Inflammatory macrophage (primary cell): ENCODE data around the gene CDC14A.

Source experiments
- DNase-seq, 2 donors: peaks; one replicate each; pipeline ENCODE4 v3.0.0-alpha.2; 2020 to 2022

Gene CDC14A

DNA sequence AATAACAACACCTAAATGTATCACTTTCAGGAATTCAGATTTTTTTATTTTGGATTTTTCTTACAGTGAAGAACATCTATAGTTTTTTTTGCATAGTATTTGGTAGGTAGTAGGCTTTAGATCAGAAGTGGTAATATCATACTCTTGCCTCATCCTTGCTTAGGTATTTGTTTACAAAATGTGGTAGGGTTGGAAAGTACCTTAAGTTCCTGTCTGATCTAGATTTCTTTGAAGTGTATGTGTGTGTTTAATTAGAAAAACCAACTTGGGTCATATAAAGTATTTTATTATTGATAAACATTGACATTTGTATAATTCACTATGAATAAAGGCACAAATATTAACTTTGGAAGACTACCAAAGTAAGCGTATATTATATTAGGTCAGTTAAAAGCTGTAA is 100.3 kb downstream of the CDC14A start:
- no peak for DNase-seq

DNA sequence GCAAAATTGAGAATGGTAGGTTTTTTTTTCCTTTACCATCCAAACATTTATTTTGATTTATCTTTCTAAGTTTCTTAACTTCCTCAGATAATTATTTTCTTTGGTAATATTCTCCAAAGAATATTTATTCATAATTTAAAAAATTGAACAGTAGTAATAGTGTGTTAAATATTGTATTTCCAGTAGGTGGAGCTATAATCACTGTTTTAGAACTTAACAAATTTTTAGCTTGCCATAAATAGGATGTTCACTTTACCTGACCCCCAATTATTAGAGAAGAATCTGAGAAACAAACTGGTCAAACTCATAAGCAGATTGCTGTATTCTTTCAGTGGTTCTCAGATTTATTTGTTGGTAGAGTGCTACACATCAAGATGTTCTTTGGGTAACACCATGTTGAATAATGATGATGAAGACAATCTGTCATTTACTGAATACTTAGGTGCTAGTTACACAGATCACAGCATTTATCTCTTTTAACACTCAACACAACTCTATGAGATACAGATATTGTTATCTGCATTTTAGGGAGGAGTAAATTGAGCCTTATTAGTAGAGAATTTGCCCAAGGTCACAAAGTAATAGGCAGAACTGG is 103.3 kb downstream of the CDC14A start:
- DNase-seq = peak in 1 of 2 donors; percentile 45

DNA sequence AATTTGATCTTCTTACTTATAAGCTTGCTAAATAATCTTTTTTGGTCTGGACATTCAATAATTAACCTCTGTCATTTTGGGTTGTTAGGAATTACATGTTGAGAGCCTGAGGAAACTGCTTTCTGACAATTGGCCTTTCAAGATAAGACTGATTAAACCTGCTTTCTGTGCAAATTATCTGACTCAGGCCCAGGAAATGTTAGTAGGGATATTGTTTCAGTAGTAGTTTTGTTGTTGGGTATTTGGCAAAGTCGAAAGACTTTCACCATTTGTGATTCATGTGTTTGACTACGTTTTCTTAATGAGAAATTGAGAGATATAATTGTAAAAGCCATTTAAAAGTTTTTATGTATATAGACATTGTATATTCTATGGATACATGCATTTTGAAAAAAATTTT is 104.6 kb downstream of the CDC14A start:
- DNase-seq = no peak

DNA sequence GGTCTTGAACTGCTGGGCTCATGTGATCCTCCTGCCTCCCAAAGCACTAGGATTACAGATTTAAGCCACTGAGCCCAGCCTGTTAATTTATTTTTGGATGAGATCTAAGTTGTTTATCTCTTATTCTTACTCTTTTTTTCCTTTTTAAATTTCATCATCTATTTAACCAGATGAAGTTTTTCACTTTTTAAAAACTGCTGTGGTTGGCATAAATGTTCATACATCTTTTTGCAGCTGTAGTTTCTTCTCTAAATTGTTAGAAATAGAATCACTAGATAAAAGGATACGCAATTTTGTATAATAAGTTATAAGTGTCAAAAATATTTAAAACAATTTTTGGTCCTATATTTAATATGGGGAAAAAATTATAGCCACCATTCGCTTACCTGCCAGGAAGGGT is 105.4 kb downstream of the CDC14A start:
- no peak for DNase-seq

DNA sequence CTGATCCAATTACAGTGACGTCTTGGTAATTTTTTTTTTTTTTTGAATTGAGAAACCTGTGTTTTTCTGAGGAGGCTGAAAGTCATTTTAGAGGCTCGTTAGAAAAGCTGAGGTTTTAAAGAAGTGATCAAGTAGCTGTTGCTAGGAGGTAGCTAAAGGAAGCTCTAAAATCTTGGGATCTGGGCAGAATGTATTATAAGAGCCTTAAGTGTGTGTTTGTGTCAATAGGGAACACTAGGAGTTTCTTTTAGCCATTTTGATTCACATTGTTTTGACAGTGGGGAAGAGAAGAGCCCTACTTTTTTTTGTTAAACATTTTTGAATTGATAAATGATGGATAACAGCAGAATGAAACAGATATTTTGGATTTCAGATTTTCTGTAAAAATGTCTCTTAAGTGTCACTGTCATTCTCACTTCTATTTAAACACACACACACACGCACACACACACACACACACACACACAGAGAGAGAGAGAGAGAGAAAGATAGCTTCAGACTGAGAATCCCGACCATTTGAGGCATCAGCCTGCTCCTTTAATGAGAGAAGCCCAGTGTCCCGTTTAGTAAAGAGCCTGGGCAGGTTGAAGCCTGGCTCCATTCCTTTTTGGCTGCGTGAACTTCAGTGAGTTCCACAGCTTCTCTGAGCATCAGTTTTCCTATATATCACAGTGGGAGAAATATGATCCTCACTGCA is 106.5 kb downstream of the CDC14A start:
- DNase-seq = no peak

DNA sequence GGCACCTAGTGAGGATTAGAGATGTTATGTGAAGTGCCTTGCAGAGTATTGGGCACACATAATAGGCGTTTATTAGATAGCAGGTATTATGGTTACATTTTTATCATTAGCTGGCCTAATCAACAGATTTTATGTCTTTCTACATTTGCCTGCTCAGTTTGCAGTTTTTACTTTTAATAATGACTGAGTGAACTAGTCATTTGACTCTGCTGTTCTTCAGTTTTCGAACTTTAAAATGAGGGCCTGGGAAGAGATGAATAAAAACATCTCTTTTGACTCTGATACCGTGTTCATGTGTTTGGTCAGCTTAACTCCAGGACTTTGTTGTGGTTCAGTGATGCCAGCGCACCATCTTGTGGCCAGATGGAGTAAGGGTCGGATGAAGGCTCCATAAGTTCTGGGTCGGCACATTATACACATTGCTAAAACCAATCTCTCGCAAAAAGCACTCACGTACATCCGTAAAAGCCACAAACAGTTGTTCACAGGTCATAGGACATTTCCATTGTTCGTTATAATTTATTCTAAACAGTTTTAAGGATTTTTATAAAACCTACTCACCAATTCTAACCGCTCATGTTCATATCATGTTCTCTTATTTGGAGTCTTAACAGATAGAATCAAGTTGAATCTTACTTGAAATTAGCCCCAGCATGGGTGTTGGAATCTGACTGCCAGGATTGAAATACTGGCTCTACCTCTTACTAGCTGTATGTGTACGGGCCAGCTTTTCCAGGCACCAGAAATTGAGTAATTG is 107.2 kb downstream of the CDC14A start:
- peak; percentile 60 to 73 for DNase-seq

DNA sequence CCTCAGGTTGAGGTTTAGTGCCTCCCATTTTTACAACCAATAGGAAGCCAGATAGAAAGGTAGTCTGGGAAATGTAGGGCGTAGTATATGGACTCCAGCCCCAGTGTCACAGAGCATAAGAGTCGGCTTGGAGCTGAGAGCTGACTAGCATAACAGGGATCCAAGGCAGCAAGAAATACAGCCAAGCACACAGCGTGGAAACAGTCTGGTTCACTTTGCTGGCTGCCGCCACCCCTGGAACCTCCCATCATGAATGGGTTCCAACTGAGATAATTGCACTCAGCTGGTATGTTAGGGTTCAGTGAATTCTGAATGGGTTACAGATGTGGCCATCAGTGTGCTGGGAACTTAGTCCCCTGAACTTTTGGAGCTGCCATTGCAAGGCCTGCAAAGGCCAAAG is 108.9 kb downstream of the CDC14A start:
- DNase-seq = no peak

DNA sequence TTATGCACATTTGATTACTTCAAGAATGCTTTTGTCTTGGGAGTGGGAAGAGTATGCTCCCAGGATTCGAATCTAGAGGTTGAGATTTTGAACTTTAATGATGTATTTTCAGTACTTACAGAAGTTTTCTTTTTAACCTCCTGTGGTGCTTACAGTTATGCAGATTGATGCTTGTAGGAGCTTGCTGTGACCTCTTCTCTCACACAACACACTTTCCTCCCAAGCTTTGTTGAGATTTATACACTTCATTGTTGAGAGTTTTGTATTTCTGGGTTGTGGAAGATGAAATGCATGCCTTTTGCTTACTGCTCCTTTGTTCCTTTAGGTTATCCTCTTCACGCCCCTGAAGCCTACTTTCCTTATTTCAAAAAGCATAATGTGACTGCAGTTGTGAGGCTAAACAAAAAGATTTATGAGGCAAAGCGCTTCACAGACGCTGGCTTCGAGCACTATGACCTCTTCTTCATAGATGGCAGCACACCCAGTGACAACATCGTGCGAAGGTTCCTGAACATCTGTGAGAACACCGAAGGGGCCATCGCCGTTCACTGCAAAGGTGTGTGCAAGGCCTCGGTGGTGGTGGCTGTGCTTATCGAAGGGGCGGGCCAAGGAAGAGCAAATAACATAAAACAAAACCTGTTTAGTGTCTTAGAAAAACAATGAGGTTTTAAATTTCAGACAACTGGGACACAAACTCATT is 110.2 kb downstream of the CDC14A start:
- DNase-seq = no peak

DNA sequence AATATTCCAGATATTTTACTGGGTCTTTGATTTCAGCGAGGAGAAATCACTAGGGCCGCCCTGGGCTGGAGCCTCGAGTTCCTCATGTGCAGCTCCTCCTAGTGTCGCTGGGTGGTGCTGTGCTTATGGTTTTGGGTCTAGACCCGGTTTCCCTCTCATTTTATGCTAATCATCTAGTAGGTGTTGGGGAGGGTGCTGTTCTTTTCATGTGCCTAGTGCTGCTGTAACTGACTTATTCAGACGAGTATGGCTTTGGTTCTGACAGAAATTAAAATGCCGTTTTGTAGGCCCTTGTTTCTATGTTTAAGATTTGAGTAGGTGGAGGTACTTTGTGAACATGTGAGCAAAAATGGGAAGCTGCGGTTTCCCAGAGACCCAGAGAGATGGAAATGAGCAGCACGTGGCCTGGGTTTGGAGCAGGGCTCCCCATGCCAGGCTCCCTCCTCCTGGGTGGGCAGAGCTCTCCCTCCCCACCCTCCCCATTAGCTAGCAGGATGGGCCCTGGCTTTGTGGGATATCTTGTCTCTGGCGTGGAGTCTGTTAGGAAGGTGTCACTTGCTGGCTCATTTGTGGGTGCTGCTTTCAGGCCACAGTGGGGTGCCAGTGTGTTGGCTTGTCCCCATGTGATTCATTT is 111.6 kb downstream of the CDC14A start:
- DNase-seq = peak; percentile 83

DNA sequence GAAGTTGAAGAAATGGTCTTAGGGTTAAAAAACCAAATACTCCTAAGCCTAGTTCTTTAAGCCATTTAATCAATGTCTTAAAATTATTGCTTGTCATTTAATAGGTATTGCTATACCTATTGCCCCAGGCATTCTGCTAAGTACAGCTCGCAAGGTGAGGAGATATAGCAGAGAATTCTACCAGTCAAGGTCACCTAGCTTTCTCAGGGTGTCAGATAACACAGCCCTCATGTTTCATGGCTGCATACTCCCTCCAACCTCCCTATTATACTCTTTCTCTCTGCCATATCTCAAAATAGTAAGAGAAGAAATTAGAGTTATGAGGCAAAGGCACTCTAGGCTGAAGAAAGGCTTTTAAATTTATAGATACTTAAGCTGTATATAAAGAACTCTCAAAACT is 117.3 kb downstream of the CDC14A start:
- DNase-seq = no peak

DNA sequence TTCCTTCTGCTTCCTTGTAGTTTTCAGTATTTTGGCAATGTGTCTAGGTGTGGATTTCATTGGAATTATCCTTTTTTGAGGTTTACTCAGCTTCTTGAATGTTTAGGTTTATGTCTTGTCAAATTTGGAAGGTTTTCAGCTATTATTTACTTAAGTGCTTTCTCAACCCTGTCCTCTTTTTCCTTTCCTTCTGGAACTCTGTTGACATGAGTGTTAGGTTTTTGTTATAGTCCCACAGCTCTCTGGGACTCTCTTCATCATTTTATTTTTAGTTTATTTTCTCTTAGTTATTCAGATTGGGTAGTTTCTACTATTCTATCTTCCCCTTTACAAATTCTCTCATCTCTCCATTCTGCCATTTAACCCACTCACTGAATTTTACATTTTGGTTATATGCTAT is 122.5 kb downstream of the CDC14A start:
- no peak for DNase-seq

DNA sequence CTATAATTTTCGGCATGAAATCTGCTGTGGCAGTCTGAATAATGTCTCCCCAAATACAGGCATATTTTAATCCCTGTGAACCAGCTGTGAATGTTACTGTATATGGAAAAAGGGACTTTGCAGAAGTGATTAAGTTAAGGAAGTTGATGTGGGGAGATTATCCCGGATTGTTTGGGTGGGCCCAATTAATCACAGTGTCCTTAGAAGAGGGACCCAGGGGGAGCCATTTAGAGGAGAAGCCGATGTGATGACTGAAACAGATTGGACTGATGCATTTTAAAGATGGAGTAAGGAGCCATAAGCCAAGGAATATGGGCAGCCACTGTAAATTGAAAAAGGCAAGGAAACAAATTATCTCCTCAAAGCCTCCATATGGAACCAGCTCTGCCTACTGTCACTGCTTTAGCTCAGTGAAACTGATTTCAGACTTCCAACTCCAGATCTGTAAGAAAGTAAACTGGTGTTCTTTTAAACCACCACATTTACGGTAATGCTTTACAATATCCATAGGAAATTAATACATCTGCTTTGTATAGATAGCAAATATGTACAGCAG is 124.5 kb downstream of the CDC14A start:
- DNase-seq = no peak

DNA sequence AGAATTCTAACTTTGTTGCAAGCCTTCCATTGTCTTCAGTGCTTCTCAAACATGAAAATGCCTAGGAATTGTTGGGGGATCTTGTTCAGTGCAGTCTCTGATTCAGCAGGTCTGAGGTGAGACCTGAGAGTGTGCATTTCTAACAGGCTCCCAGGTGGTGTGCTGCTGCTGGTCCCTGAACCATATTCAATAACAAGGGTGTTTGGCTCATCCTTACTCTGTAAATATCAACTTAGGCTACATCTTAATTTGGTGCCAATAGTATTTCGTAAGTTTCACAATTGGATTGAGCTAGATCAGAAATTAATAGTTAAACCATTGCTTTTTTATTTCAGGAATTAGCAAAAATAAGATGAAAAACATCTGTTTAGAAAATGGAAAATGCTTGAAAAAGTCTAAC is 126.5 kb downstream of the CDC14A start:
- DNase-seq = no peak

DNA sequence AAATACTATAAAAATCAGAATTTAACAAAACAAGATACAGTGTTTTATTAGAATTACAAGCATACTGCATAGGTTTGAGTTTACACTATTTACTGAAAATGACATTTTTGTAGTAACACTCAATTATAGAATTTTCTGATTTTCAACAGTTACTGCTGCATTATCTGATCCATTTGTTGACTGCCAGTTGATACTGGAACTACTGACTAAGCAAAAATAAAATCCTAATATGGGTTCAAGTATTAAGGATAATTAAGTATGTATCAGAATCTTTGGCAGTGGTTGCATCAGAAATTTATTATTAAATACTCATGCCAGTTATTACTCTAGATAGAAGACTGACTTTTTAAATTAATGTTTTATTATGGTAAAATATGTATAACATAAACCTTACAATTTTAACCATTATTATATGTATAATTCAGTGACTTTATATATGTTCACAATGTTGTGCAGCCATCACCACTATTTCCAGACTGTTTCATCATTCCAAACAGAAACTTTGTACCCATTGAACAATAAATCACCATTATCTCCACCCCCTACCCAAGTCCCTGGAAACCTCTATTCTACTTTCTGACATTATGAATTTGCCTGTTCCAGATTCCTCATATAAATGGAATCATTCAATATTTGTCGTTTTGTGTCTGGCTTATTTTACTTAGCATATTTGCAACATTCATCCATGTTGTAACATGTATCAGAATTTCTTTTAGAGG is 127.5 kb downstream of the CDC14A start:
- DNase-seq = no peak

DNA sequence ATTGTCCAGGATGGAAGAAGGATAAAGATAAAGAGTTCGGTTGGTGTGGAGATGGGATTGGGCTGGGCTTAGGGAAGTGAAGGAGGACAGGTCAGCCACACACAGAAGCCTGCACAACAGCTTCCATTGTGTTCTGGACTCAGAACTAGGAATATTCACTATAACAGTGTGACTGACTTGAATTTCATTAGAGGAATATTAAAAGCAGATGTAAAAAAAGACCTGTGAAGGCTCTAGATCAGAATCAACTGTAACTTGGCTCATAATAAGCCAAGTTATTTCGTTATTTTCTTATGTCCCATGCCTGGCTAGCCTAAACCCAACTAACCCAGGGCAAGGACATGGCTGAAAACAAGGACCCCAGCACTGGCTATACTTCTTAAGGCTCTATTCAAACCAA is 129.0 kb downstream of the CDC14A start:
- DNase-seq = no peak

DNA sequence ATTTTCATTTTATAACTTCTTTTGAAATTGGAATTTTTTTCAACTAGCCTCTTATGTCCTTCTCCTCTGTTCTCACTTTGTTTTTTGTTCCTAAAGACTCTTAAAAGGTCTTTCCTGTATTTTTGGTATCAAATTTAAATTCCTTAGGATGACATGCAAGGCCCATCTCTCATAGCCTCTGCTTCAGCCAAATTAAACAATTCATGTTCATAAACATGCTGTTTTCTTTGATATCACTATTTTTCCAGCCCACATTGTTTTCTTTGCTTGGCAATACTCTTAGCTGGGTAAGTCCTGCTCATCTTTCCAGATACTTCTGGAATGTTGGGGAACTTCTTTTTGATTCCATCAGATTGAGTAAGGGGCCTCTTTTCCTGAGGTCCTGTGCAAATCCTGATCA is 129.9 kb downstream of the CDC14A start:
- DNase-seq = no peak

DNA sequence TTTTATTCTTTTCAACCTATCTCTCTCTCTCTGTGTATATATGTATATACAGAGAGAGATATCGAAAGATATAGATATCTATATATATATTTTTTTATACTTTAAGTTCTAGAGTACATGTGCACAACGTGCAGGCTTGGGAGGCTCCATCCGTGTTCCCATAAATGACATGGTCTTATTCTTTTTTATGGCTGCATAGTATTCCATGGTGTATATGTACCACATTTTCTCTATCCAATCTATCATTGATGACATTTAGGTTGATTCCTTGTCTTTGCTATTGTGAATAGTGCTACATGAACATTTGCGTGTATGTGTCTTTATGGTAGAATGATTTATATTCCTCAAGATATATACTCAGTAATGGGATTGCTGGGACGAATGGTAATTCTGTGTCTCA is 130.4 kb downstream of the CDC14A start:
- no peak for DNase-seq

DNA sequence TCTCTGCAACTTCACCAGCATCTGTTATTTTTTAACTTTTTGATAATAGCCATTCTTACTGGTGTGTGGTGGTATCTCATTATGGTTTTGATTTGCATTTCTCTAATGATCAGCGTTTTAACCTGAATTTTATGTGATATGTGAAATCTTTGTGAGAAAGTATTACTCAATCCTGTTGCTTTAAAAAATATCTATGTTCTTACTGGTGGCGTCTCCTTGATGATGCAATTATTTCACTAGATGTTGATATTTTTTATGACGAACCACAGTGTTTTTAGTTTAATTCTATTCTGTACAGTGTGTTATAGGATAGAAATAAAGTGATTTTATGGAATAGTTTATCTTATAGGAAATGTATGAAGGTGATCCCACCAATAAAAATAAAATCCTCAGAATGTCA is 130.9 kb downstream of the CDC14A start:
- DNase-seq = no peak

DNA sequence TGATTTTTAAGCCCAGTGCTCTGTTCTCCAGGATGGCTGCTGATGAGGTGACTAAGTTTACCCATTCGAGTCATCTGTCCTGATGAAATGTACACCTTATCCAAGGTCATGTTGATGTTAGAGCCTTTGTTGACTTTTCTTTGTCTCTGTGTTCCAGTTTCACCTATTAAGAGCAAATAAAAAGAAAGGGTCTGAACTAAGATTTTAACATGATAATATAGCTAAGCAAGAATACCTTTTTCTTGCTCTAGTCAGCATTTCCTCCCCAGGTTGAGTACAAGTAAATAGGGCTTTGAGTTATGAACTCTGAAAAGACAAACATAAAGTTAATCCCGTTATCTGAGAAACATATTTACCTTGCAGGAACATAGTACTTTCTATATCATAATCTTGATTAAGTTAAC is 133.6 kb downstream of the CDC14A start:
- DNase-seq = no peak

DNA sequence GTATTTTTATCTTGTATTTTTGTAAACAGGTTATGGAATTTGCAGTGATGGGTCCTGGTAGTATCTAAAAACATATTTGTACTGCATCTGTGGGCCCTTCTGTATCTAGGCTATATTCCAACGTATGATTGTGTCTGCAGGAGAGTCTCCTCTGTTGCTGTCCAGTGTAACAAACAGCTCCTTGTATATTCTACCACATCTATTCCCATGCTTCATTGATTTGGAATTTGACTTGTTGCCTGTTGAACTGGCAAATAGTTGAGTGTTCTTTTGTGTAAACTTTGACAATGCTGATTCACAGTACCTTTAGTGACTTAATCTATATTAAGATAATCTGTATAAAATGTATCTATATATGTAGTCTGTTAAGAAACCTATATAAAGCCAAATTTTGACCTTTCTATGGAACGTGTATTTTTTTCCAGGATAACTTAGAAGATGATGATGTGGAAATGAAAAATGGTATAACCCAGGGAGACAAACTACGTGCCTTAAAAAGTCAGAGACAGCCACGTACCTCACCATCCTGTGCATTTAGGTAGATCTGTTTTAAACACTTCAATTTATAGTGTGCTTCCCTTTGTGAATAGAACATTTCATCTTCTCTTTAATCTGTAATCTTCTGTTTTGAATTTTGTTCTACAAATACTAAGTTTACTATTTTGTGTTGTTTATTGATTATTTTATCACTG is 142.2 kb downstream of the CDC14A start:
- DNase-seq = no peak

DNA sequence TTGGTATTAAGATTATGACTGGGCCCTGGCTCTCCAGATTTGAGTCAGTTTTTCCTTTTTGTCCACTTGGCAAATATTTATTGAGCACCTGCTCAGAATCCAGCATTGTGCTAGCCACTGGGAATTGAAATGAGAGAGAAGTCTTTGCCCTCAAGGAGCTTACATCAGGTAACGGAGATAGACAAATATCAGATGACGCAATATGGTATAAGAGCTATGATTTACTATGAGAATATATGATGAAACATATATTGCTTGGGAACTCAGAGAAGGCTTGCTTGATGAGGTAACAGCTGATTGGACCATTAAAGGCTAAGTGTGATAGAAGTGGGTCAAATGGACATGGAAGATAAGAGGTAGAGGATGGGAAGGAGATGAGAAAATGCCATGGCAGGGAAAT is 144.6 kb downstream of the CDC14A start:
- DNase-seq = no peak
